Panc1 (cell line): Measurements from ENCODE around the gene LDLRAD4. TPM values are rescaled to one million over a fixed set of nuclear protein-coding genes. Genes with fewer than 3 reads are reported as not detected.

Experiments used
- ATAC-seq: fragments of 200-7000 bp; cut with Tn5 transposase; 2 replicates; pipeline ENCODE4 v1.9.1; 2020; ENCODE audit warnings: mild to moderate bottlenecking, moderate library complexity
- BruUV-seq: library from RNA; stranded (reverse); fragments of 400-500 nt; replicated peaks from 2 replicates; lab custom pipeline; 2021; lab: Mats Ljungman, UMichigan
- CTCF ChIA-PET: fragments of 300-600 bp; sonication (Branson Sonifier 250); formaldehyde crosslinking; loops from one replicate; lab custom pipeline; 2022; ENCODE audit warnings: antibody characterized with exemption; lab: Charles Lee
- POLR2A ChIA-PET: fragments of 300-600 bp; sonication (Branson Sonifier 250); formaldehyde crosslinking; loops from one replicate; lab custom pipeline; 2022; ENCODE audit warnings: antibody characterized with exemption; lab: Charles Lee
- DNase-seq: peaks from one replicate; pipeline ENCODE4 v3.0.0-alpha.2; 2010; ENCODE audit warnings: low read depth, low spot score
- H3K27ac ChIP-seq: 2 replicates; pipeline ENCODE4 v1.5.1; 2011; ENCODE audit warnings: mild to moderate bottlenecking, low read length, inconsistent platforms
- H3K27me3 ChIP-seq: fragments of 200-500 bp; sonication (Bioruptor generic); 2 replicates; pipeline ENCODE4 v1.6.0; 2014; ENCODE audit warnings: low read length, inconsistent platforms; ENCODE audit not compliant: control insufficient read depth, insufficient read depth
- H3K36me3 ChIP-seq: fragments of 200-500 bp; sonication (Bioruptor generic); 2 replicates; pipeline ENCODE4 v1.5.1; 2014; ENCODE audit warnings: inconsistent platforms, mild to moderate bottlenecking, low read length, moderate library complexity; ENCODE audit not compliant: control insufficient read depth, insufficient read depth
- H3K4me1 ChIP-seq: 2 replicates; pipeline ENCODE4 v1.5.1; 2011; ENCODE audit warnings: inconsistent platforms, mild to moderate bottlenecking, low read length, moderate library complexity; ENCODE audit not compliant: control insufficient read depth, insufficient read depth
- H3K4me3 ChIP-seq, 2 experiments: 2 replicates each; pipeline ENCODE4 v1.5.1; 2011 to 2012; ENCODE audit warnings: low read depth in 2 of 2, low read length in 2 of 2, mild to moderate bottlenecking in 2 of 2, inconsistent platforms in 1 of 2, moderate library complexity in 1 of 2
- H3K9me3 ChIP-seq: fragments of 200-500 bp; sonication (Bioruptor generic); 2 replicates; pipeline ENCODE4 v1.5.1; 2014; ENCODE audit warnings: low read depth, mild to moderate bottlenecking, inconsistent platforms, low read length, moderate library complexity; ENCODE audit not compliant: control insufficient read depth, insufficient read depth
- POLR2AphosphoS5 ChIP-seq: IDR thresholded peaks from 2 replicates; pipeline ENCODE4 v1.6.1; 2012; ENCODE audit warnings: mild to moderate bottlenecking, low read depth, low read length, moderate library complexity
- REST ChIP-seq, 2 experiments: IDR thresholded peaks; 2 replicates each; pipeline ENCODE4 v1.6.1; 2011 to 2012; ENCODE audit warnings: low read depth in 2 of 2, control low read depth in 1 of 2, low read length in 1 of 2, mild to moderate bottlenecking in 1 of 2, moderate library complexity in 1 of 2; ENCODE audit not compliant: insufficient read depth in 1 of 2
- SIN3A ChIP-seq: IDR thresholded peaks from 2 replicates; pipeline ENCODE4 v1.6.1; 2012; ENCODE audit warnings: low read depth, mild to moderate bottlenecking, low read length, moderate library complexity, borderline replicate concordance; ENCODE audit not compliant: insufficient read depth
- TCF7L2 ChIP-seq: IDR thresholded peaks from 2 replicates; pipeline ENCODE4 v1.6.1; 2011; ENCODE audit warnings: mild to moderate bottlenecking, low read depth, low read length, inconsistent platforms
- in situ Hi-C: cut with HindIII; loops from 2 replicates; pipeline ENCODE4 v1.10.0; 2016; ENCODE audit warnings: low sequenced_read_pairs, low pct_unique_long_range_greater_than_20kb
- intact Hi-C: fragments of 100-400 bp; cut with micrococcal nuclease; formaldehyde crosslinking; loops from one replicate; pipeline ENCODE4 v1.10.0; 2022; ENCODE audit not compliant: unreplicated experiment
- total RNA-seq: library from RNA; stranded (reverse); gene quantifications from one replicate; pipeline ENCODE4 v1.2.1, GENCODE V29; 2021; ENCODE audit not compliant: unreplicated experiment
- TF ChIP-seq, protein P1 (sequence below): fragments of 450-650 bp; IDR thresholded peaks from 2 replicates; pipeline ENCODE4 v1.5.1; 2017; ENCODE audit warnings: mild to moderate bottlenecking

The LDLRAD4 gene
- total RNA-seq, 1 experiment from 2014 or later, result 0.28 TPM

DNA sequence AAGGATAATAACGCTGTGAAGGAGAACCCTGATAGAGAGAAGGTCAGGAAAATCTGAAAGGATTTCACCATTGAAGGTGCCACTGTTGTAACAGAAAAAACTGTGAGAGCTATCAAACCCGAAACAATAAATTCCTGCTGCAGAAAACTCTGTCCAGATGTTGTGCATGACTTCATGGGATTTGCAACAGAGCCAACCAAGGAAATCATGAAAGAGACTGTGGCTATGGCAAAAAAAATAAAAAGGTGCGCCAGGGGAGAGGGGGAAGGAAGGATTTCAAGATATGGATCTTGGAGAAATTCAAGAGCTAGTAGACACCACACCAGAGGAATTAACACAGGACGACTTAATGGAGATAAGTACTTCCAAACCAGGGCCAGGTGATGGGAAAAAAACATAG lies 88.0 kb downstream of the LDLRAD4 start:
- Histone ChIP-seq H3K9me3 (no peaks in the 10 kb centered on the region), H3K27me3 (peaks cover 5% of the 10 kb centered on the region), H3K36me3 (no peaks in the 10 kb centered on the region), H3K4me1 (no peaks in the 10 kb centered on the region), H3K27ac (no peak overlapping the region), H3K4me3 (no peak overlapping the region)
- ATAC-seq (no peak), DNase-seq (no peak)
- TF ChIP-seq REST (IDR thresholded peaks at IDR 0.05; ENCODE audit: insufficient read depth in 1 of 2, low read depth in 2 of 2, low read length in 1 of 2) (no peak), SIN3A (no peak), POLR2AphosphoS5 (no peak), TCF7L2 (no peak)
- TF ChIP-seq, protein P1, sequence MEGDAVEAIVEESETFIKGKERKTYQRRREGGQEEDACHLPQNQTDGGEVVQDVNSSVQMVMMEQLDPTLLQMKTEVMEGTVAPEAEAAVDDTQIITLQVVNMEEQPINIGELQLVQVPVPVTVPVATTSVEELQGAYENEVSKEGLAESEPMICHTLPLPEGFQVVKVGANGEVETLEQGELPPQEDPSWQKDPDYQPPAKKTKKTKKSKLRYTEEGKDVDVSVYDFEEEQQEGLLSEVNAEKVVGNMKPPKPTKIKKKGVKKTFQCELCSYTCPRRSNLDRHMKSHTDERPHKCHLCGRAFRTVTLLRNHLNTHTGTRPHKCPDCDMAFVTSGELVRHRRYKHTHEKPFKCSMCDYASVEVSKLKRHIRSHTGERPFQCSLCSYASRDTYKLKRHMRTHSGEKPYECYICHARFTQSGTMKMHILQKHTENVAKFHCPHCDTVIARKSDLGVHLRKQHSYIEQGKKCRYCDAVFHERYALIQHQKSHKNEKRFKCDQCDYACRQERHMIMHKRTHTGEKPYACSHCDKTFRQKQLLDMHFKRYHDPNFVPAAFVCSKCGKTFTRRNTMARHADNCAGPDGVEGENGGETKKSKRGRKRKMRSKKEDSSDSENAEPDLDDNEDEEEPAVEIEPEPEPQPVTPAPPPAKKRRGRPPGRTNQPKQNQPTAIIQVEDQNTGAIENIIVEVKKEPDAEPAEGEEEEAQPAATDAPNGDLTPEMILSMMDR, result no peak
- in situ Hi-C loops, result no loop called here
- intact Hi-C loops, result no loop called here
- BruUV-seq, result no TSS peak
- CTCF ChIA-PET, result no interaction called here
- POLR2A ChIA-PET, result no interaction called here

GRCh38 chr18:13308369-13308768 lies 89.8 kb downstream of the LDLRAD4 start:
- intact Hi-C loops, result no loop called here
- ChIA-PET CTCF (no interaction called here), POLR2A (no interaction called here)
- no peak for DNase-seq
- H3K27me3 ChIP-seq, result peaks cover 5% of the 10 kb centered on the region
- no peak for TF ChIP-seq TCF7L2
- TF ChIP-seq REST (IDR thresholded peaks at IDR 0.05; ENCODE audit: insufficient read depth in 1 of 2, low read depth in 2 of 2, low read length in 1 of 2), result no peak
- TF ChIP-seq POLR2AphosphoS5, result no peak
- TF ChIP-seq, protein P1, result no peak
- no peak for TF ChIP-seq SIN3A
- H3K36me3 ChIP-seq, result no peaks in the 10 kb centered on the region
- H3K4me1 ChIP-seq, result no peaks in the 10 kb centered on the region
- no peak overlapping the region for H3K4me3 ChIP-seq
- no peaks in the 10 kb centered on the region for H3K9me3 ChIP-seq
- BruUV-seq, result no TSS peak
- in situ Hi-C loops, result no loop called here
- ATAC-seq, result no peak
- H3K27ac ChIP-seq, result no peak overlapping the region
